ENCODE measurements around the gene DOK5. TPM values are rescaled to one million over a fixed set of nuclear protein-coding genes. Genes with fewer than 3 reads are reported as not detected.

The DOK5 gene
- total RNA-seq, 1 donor = 14.1 TPM

DNA sequence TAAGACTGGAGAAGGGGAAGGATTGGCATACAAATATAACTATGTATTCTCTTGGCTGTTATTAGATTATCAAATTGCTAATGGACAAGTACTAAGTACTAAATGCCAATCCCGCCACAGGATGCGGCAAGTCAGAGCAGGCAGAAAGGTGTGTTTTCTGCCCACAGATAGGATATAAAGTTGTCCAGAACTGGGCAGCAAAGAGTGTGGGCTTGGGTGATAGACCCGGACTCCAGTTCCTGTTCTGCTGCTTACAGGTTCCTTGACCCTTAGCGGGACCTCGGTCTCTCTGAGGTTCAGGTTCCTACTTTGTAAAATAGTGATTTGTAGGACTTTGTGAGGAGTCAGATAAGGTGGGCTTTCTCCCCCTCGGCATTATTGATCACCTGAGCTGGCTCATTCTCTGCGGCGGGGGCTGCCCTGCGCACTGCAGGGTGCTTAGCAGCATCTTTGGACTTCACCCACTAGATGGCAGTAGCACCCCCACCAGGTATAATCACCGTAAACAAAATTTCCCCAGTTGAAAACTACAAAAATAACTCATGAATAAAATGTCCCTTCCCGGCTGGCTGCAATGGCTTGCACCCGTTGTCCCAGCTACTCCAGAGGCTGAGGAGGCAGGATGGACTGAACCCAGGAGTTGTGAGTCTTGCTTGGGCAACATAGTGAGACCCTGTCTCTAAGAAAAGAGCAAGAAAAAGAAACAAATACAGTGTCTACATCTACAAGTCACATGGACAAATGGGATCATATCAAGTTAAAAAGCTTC is 193.1 kb downstream of the DOK5 start:
- no peak overlapping the region for H3K27ac ChIP-seq (ENCODE audit: low read depth, low read length)
- H3K4me1 ChIP-seq (ENCODE audit: insufficient read depth, low read length) = no peaks in the 10 kb centered on the region
- TF ChIP-seq, protein P1, sequence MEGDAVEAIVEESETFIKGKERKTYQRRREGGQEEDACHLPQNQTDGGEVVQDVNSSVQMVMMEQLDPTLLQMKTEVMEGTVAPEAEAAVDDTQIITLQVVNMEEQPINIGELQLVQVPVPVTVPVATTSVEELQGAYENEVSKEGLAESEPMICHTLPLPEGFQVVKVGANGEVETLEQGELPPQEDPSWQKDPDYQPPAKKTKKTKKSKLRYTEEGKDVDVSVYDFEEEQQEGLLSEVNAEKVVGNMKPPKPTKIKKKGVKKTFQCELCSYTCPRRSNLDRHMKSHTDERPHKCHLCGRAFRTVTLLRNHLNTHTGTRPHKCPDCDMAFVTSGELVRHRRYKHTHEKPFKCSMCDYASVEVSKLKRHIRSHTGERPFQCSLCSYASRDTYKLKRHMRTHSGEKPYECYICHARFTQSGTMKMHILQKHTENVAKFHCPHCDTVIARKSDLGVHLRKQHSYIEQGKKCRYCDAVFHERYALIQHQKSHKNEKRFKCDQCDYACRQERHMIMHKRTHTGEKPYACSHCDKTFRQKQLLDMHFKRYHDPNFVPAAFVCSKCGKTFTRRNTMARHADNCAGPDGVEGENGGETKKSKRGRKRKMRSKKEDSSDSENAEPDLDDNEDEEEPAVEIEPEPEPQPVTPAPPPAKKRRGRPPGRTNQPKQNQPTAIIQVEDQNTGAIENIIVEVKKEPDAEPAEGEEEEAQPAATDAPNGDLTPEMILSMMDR (IDR thresholded peaks at IDR 0.05; ENCODE audit: extremely low read depth, low read depth, low read length) = peak; percentile 80
- peak overlapping the region; percentile 11 for H2AFZ ChIP-seq (ENCODE audit: low read length)
- H3K36me3 ChIP-seq (ENCODE audit: insufficient read depth, low read length) = no peaks in the 10 kb centered on the region
- no peak for DNase-seq (ENCODE audit: insufficient read length, low spot score, missing footprints)
- H3K4me3 ChIP-seq (ENCODE audit: insufficient read depth, low read length) = no peak overlapping the region
- H3K9me3 ChIP-seq (ENCODE audit: low read depth, low read length) = no peaks in the 10 kb centered on the region
- H3K79me2 ChIP-seq (ENCODE audit: insufficient read depth, low read length) = no peaks in the 10 kb centered on the region
- peak overlapping the region; percentile 63 for H3K4me2 ChIP-seq (ENCODE audit: insufficient read depth, low read length)
- no peaks in the 10 kb centered on the region for H4K20me1 ChIP-seq (ENCODE audit: insufficient read depth, low read length)
- no peaks in the 10 kb centered on the region for H3K27me3 ChIP-seq (ENCODE audit: insufficient read depth, low read length)

DNA sequence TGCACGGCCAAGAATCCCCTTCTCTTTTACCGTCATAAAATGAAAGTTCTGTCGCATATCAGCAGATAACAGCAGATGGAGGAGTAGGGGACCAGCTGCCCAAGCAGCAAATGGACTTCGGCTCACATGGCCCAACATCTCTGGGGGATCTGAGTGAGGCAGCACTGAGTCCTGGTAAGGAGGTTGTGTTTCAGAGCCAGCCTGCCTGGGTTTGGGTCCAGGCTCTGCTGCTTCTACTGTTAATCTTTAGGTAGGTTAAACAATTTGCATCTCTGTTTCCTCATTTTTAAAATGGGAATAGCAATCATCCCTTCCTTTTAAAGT is 193.6 kb downstream of the DOK5 start:
- peak overlapping the region; percentile 63 for H3K4me2 ChIP-seq (ENCODE audit: insufficient read depth, low read length)

DNA sequence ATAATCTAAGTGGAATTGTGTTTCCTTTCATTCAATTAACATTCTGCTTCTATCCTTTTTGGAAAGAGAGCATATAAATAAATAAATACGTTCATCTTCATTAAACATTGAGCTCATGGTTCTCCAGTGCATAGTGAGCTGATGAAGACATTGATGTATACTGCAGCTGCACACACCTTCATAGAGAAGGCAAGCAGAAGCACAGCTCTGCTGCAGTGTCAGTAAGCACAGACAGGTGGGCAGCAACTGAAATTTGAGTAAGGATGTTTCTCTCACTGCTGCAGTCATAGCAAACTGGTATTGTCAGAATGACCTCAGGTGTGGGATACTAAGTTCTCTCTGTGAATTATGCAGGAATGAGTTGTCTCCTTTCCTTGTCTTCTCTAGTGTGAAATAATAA is 202.9 kb downstream of the DOK5 start:
- TF ChIP-seq, protein P1 (IDR thresholded peaks at IDR 0.05; ENCODE audit: extremely low read depth, low read depth, low read length) = no peak
- H3K9me3 ChIP-seq (ENCODE audit: low read depth, low read length) = no peaks in the 10 kb centered on the region
- no peaks in the 10 kb centered on the region for H3K27me3 ChIP-seq (ENCODE audit: insufficient read depth, low read length)
- no peaks in the 10 kb centered on the region for H3K79me2 ChIP-seq (ENCODE audit: insufficient read depth, low read length)
- H3K4me3 ChIP-seq (ENCODE audit: insufficient read depth, low read length) = no peak overlapping the region
- H3K4me1 ChIP-seq (ENCODE audit: insufficient read depth, low read length) = no peaks in the 10 kb centered on the region
- DNase-seq (ENCODE audit: insufficient read length, low spot score, missing footprints) = no peak
- H2AFZ ChIP-seq (ENCODE audit: low read length) = no peak overlapping the region
- no peaks in the 10 kb centered on the region for H3K36me3 ChIP-seq (ENCODE audit: insufficient read depth, low read length)
- H3K4me2 ChIP-seq (ENCODE audit: insufficient read depth, low read length) = no peak overlapping the region
- no peaks in the 10 kb centered on the region for H4K20me1 ChIP-seq (ENCODE audit: insufficient read depth, low read length)
- no peak overlapping the region for H3K27ac ChIP-seq (ENCODE audit: low read depth, low read length)

More for the DNA sequence above, 193.6 kb downstream of the DOK5 start:
- Histone ChIP-seq H2AFZ (ENCODE audit: low read length) (peak overlapping the region; percentile 11), H4K20me1 (ENCODE audit: insufficient read depth, low read length) (no peaks in the 10 kb centered on the region), H3K27me3 (ENCODE audit: insufficient read depth, low read length) (no peaks in the 10 kb centered on the region), H3K4me1 (ENCODE audit: insufficient read depth, low read length) (no peaks in the 10 kb centered on the region), H3K4me3 (ENCODE audit: insufficient read depth, low read length) (no peak overlapping the region), H3K36me3 (ENCODE audit: insufficient read depth, low read length) (no peaks in the 10 kb centered on the region), H3K9me3 (ENCODE audit: low read depth, low read length) (no peaks in the 10 kb centered on the region), H3K79me2 (ENCODE audit: insufficient read depth, low read length) (no peaks in the 10 kb centered on the region), H3K27ac (ENCODE audit: low read depth, low read length) (no peak overlapping the region)
- DNase-seq (ENCODE audit: insufficient read length, low spot score, missing footprints) = no peak
- TF ChIP-seq, protein P1 (IDR thresholded peaks at IDR 0.05; ENCODE audit: extremely low read depth, low read depth, low read length) = no peak

DNA sequence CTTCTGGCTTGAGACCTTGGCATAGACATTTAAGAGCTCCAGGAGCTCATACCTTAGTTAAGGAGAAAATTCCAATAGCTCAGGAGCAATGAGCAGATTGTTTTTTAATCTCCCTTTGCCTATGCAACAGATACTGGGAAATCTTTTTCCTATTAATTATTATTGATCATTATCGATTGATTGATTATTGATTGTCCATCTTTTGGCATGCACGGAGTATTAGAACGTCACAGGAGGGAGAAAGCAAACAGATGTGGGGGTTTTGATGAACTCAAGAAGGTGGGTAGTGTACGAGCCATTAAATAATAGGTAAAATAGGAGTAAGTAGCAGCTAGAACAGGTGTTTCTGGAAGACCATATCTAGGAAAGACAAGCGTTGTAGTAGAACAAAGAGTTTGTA is 205.0 kb downstream of the DOK5 start:
- H3K27ac ChIP-seq (ENCODE audit: low read depth, low read length) = no peak overlapping the region
- DNase-seq (ENCODE audit: insufficient read length, low spot score, missing footprints) = no peak
- H2AFZ ChIP-seq (ENCODE audit: low read length) = no peak overlapping the region

More for the DNA sequence above, 205.0 kb downstream of the DOK5 start:
- H3K79me2 ChIP-seq (ENCODE audit: insufficient read depth, low read length) = no peaks in the 10 kb centered on the region
- no peaks in the 10 kb centered on the region for H3K27me3 ChIP-seq (ENCODE audit: insufficient read depth, low read length)
- no peaks in the 10 kb centered on the region for H3K4me1 ChIP-seq (ENCODE audit: insufficient read depth, low read length)
- H3K9me3 ChIP-seq (ENCODE audit: low read depth, low read length) = no peaks in the 10 kb centered on the region
- H4K20me1 ChIP-seq (ENCODE audit: insufficient read depth, low read length) = no peaks in the 10 kb centered on the region
- H3K4me2 ChIP-seq (ENCODE audit: insufficient read depth, low read length) = no peak overlapping the region
- TF ChIP-seq, protein P1 (IDR thresholded peaks at IDR 0.05; ENCODE audit: extremely low read depth, low read depth, low read length) = no peak
- H3K4me3 ChIP-seq (ENCODE audit: insufficient read depth, low read length) = no peak overlapping the region
- no peaks in the 10 kb centered on the region for H3K36me3 ChIP-seq (ENCODE audit: insufficient read depth, low read length)

All from osteoblast (primary cell).